ENCODE results near the gene TNRC6B. TPM values are rescaled to one million over a fixed set of nuclear protein-coding genes. Genes with fewer than 3 reads are reported as not detected.

Gene TNRC6B
- total and polyA plus RNA-seq, 2 experiments from 2014 or later, result 23.7 to 25.8 TPM

DNA sequence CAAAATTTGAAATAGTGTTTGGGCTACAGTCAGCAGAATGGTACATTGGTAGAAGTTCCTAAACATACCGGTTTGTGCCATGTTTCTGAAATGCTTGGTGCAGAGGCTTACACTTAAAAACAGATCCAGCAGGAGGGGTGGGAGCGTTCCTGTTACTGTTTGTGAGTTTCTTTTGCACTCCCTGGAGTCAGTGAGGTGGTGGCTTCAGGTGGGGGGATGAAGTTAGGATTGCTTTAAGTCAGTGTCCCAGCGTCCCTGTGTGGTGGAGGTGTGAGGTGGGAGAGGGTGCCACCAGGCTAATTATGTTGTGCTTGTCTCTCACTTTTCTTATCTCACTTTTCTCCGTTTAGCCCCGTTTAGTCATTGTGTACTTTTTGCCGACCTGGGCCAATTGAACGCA is 9.7 kb downstream of the TNRC6B start:
- no peaks in the 10 kb centered on the region for H3K36me3 ChIP-seq (replicated peaks; ENCODE audit: insufficient read depth, low read depth)
- no peak for TF ChIP-seq EZH2phosphoT487 (IDR thresholded peaks at IDR 0.05; ENCODE audit: low read depth, severe bottlenecking, unreplicated experiment)
- no peak for TF ChIP-seq EZH2 (IDR thresholded peaks at IDR 0.05; ENCODE audit: borderline replicate concordance)
- TF ChIP-seq, protein P1, sequence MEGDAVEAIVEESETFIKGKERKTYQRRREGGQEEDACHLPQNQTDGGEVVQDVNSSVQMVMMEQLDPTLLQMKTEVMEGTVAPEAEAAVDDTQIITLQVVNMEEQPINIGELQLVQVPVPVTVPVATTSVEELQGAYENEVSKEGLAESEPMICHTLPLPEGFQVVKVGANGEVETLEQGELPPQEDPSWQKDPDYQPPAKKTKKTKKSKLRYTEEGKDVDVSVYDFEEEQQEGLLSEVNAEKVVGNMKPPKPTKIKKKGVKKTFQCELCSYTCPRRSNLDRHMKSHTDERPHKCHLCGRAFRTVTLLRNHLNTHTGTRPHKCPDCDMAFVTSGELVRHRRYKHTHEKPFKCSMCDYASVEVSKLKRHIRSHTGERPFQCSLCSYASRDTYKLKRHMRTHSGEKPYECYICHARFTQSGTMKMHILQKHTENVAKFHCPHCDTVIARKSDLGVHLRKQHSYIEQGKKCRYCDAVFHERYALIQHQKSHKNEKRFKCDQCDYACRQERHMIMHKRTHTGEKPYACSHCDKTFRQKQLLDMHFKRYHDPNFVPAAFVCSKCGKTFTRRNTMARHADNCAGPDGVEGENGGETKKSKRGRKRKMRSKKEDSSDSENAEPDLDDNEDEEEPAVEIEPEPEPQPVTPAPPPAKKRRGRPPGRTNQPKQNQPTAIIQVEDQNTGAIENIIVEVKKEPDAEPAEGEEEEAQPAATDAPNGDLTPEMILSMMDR (IDR thresholded peaks at IDR 0.05; ENCODE audit: poor library complexity), result no peak
- peaks cover 36% of the 10 kb centered on the region for H3K4me1 ChIP-seq (ENCODE audit: insufficient read depth)
- H3K79me2 ChIP-seq, result peaks cover 97% of the 10 kb centered on the region
- peaks cover 84% of the 10 kb centered on the region for H4K20me1 ChIP-seq (ENCODE audit: insufficient read depth, poor library complexity, severe bottlenecking)
- no peak overlapping the region for H3K4me2 ChIP-seq
- no peaks in the 10 kb centered on the region for H3K9me3 ChIP-seq (ENCODE audit: low read depth)
- no peak overlapping the region for H2AFZ ChIP-seq
- H3K9me2 ChIP-seq (replicated peaks; ENCODE audit: insufficient read depth), result no peaks in the 10 kb centered on the region
- H3K27me3 ChIP-seq, result no peaks in the 10 kb centered on the region
- H3K4me3 ChIP-seq, result no peak overlapping the region
- H3K27ac ChIP-seq, result no peak overlapping the region
- WGBS (ENCODE audit: low lambda C conversion rate, missing lambda C conversion rate), result 50% methylated on average over 7 of the region's 7 CpGs
- no peak for DNase-seq (ENCODE audit: low spot score)

DNA sequence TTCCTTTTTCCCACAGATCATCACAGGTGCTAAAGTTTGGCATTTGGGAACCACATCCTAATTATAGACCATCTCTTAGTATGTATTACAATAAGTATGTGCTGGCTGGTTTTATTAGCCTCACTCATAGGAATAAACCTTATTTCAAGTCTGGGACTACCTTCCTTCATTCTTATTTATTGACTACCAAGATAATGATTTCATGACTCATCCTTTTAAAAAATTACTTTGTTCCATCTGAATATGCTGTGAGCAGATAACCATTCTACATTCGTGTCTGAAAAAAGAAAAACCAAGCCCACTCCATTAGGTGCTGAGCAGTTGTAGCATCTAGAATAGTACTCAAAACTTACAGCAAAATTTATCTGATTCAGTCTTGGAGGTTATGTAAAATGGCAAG is 12.3 kb downstream of the TNRC6B start:
- Histone ChIP-seq H3K4me2 (no peak overlapping the region), H3K4me1 (ENCODE audit: insufficient read depth) (peaks cover 29% of the 10 kb centered on the region), H3K27me3 (no peaks in the 10 kb centered on the region), H3K9me3 (ENCODE audit: low read depth) (no peaks in the 10 kb centered on the region), H3K27ac (peak overlapping the region; percentile 65), H2AFZ (no peak overlapping the region), H3K9me2 (replicated peaks; ENCODE audit: insufficient read depth) (no peaks in the 10 kb centered on the region), H4K20me1 (ENCODE audit: insufficient read depth, poor library complexity, severe bottlenecking) (peaks cover 91% of the 10 kb centered on the region), H3K36me3 (replicated peaks; ENCODE audit: insufficient read depth, low read depth) (no peaks in the 10 kb centered on the region), H3K4me3 (no peak overlapping the region), H3K79me2 (peaks cover 99% of the 10 kb centered on the region)
- DNase-seq (ENCODE audit: low spot score), result no peak
- no peak for TF ChIP-seq EZH2 (IDR thresholded peaks at IDR 0.05; ENCODE audit: borderline replicate concordance)
- TF ChIP-seq, protein P1 (IDR thresholded peaks at IDR 0.05; ENCODE audit: poor library complexity), result no peak
- no peak for TF ChIP-seq EZH2phosphoT487 (IDR thresholded peaks at IDR 0.05; ENCODE audit: low read depth, severe bottlenecking, unreplicated experiment)
- 65% methylated on average over 1 of the region's 1 CpG for WGBS (ENCODE audit: low lambda C conversion rate, missing lambda C conversion rate)

DNA sequence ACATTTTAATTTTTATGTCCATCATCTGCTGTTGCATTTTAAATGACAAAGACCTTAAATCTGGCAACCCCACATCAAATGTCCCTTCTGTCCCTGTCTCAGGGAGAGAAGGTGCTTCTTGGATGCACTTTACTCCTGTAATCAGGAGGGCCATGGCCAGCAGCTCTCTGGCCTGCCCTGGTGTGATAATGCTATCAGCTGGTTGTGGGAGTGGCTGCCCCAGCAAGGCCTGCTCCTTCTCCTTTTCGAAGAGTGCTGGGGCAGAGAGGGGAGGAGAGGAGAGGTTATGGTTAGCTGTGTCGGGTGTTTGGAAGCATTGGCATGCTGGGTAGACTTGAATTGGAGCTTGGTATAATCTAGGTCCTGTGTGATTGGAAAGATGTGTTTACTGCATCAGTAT is 12.8 kb downstream of the TNRC6B start:
- DNase-seq (ENCODE audit: low spot score), result peak; percentile 49
- H3K4me1 ChIP-seq (ENCODE audit: insufficient read depth), result peaks cover 29% of the 10 kb centered on the region
- no peak for TF ChIP-seq EZH2phosphoT487 (IDR thresholded peaks at IDR 0.05; ENCODE audit: low read depth, severe bottlenecking, unreplicated experiment)
- no peak for TF ChIP-seq EZH2 (IDR thresholded peaks at IDR 0.05; ENCODE audit: borderline replicate concordance)
- peak overlapping the region; percentile 25 for H3K4me2 ChIP-seq
- H2AFZ ChIP-seq, result no peak overlapping the region
- no peaks in the 10 kb centered on the region for H3K36me3 ChIP-seq (replicated peaks; ENCODE audit: insufficient read depth, low read depth)
- peaks cover 92% of the 10 kb centered on the region for H4K20me1 ChIP-seq (ENCODE audit: insufficient read depth, poor library complexity, severe bottlenecking)
- H3K27ac ChIP-seq, result peak overlapping the region; percentile 65
- no peaks in the 10 kb centered on the region for H3K9me3 ChIP-seq (ENCODE audit: low read depth)
- 40% methylated on average over 2 of the region's 2 CpGs for WGBS (ENCODE audit: low lambda C conversion rate, missing lambda C conversion rate)
- H3K27me3 ChIP-seq, result no peaks in the 10 kb centered on the region
- H3K79me2 ChIP-seq, result peaks cover 99% of the 10 kb centered on the region
- no peak overlapping the region for H3K4me3 ChIP-seq
- H3K9me2 ChIP-seq (replicated peaks; ENCODE audit: insufficient read depth), result no peaks in the 10 kb centered on the region

DNA sequence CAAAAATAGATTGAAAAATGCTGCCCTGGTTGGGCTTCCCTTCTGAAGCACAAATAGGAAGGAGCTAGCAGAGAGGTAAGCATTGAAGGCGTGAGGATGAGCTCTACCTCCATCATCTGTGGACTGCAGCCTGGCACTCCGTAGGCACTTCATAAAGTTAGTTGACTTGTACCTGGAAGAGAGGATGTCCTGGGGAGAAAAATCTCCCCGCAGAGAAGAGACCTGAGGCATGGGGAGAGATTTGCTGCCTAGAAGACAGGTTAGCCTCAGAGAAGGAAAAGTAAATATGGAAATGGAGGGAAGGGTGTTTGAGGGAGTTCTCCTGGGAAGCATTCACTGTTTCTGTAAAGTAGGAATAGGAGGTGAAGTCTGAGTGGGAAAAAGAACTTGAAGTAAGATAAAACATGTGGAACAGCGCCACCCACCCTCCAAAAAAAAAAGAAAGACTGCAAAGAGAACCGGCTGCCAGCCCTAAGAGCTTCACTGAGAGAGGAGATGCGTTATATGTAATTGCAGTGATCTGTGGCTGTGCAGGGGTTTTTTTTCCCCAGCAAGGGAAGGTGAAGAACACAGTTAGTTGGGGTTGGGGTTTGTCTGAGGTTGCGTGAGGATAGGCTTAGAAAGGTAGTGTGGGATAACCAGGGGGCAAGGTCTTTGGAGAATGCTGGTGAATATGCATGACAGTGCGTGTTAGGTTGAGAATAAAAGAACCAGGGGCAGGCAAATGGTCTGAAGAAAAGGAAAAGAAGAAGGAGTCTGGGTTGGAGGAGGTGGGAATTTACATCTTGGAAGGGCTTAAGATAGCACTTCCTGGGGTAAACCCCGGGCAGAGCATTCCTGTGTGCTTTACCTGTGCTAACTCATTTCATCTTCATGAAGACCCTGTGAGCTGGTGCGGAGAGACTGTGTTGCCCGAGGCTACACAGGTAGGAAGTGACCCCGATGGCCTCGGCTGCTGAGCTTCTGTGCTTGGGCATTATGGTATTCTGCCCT is 16.0 kb downstream of the TNRC6B start:
- Histone ChIP-seq H3K27ac (no peak overlapping the region), H4K20me1 (ENCODE audit: insufficient read depth, poor library complexity, severe bottlenecking) (peaks cover 97% of the 10 kb centered on the region), H3K9me2 (replicated peaks; ENCODE audit: insufficient read depth) (no peaks in the 10 kb centered on the region), H3K9me3 (ENCODE audit: low read depth) (no peaks in the 10 kb centered on the region), H2AFZ (no peak overlapping the region), H3K36me3 (replicated peaks; ENCODE audit: insufficient read depth, low read depth) (no peaks in the 10 kb centered on the region), H3K4me3 (no peak overlapping the region), H3K4me2 (no peak overlapping the region), H3K4me1 (ENCODE audit: insufficient read depth) (peaks cover 29% of the 10 kb centered on the region), H3K27me3 (no peaks in the 10 kb centered on the region), H3K79me2 (peaks cover 99% of the 10 kb centered on the region)
- WGBS (ENCODE audit: low lambda C conversion rate, missing lambda C conversion rate), result 44% methylated on average over 13 of the region's 13 CpGs
- peak; percentile 60 for DNase-seq (ENCODE audit: low spot score)
- TF ChIP-seq EZH2phosphoT487 (IDR thresholded peaks at IDR 0.05; ENCODE audit: low read depth, severe bottlenecking, unreplicated experiment), result no peak
- TF ChIP-seq EZH2 (IDR thresholded peaks at IDR 0.05; ENCODE audit: borderline replicate concordance), result no peak
- TF ChIP-seq, protein P1 (IDR thresholded peaks at IDR 0.05; ENCODE audit: poor library complexity), result peak; percentile 53
